Measurements from ENCODE around the gene TNIK.
A peak's percentile ranks its signal among the peaks of the same experiment; 100 is the strongest.
"Not testable (repeated sequence)": the region's sequence is repeated elsewhere in the genome, so short reads cannot be mapped to it uniquely, and the experiment has no call there.

TNIK gene

DNA sequence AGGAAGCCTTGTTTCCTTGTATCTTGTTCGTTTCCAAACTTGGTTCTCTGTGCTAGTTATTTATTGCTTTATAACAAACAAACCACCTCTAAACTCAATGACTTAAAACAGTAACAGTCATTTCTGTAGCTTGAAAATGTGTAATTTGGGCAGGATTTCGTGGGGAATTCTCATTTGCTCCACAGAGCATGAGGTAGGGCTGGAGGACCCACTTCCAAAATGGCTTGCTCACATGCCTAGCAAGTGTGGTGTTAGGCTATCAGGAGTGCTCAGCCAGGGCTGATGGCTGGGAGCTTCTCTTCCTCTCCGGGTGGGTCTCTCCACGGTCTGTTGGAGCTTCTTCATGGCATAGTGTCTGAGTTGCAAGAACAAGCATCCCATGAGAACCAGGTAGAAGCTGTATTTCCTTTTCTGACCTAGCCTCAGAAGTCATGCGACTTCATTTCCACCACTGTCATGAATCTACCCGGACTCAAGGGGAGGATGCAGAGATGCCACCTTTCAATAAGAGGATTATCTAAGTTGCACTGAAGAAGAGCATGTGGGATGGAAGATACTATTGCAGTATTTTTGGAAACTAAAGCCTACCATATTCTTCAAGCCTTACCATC, 8.2 kb upstream of the TNIK start:
- DNase-seq (ENCODE audit: low read depth in 2 of 2) = no peak

DNA sequence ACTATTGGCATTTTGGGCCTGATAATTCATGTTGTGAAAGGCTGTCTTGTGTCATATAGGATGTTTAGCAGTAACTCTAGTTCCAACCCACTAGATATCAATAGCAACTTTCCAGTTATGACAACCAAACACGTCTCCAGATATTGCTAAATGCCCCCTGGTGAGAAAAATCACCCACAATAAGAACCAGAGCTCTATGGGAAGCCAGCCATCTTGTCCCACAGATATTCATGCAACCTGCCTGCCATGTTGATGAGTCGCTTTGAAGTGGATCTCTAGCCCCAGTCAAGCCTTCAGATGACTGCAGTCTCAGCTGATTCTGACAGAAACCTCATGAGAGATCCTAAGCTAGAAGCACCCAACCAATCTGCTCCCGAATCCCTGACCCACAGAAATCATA, 5.6 kb upstream of the TNIK start:
- DNase-seq (ENCODE audit: low read depth in 2 of 2) = no peak

- no peak for DNase-seq (ENCODE audit: low read depth in 2 of 2)
These were observed 4.3 kb upstream of the TNIK start for GRCh38 chr3:171464462-171464861.

DNA sequence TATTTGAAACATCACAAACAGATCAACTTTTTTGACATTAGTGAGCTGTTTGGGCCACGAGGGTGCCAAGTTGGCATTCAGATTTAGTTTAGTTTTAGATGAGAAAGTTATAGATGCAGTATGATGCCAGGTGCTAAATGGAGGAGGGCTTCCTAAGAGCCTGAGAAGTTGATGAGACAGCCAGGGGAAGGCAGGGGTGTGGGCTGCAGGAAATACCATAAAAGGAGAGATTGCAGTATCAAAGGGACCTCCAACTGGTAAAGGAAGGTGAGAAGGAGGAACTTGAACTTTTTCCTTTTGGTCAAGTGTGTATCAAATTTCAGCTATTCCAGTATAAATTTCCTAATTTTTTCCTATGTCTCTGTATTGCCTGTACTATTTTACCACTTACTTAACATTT, 2.0 kb upstream of the TNIK start:
- no peak for DNase-seq (ENCODE audit: low read depth in 2 of 2)

- DNase-seq (ENCODE audit: low read depth in 2 of 2) = no peak
These were observed 1.3 kb upstream of the TNIK start for GRCh38 chr3:171461525-171461917.

DNA sequence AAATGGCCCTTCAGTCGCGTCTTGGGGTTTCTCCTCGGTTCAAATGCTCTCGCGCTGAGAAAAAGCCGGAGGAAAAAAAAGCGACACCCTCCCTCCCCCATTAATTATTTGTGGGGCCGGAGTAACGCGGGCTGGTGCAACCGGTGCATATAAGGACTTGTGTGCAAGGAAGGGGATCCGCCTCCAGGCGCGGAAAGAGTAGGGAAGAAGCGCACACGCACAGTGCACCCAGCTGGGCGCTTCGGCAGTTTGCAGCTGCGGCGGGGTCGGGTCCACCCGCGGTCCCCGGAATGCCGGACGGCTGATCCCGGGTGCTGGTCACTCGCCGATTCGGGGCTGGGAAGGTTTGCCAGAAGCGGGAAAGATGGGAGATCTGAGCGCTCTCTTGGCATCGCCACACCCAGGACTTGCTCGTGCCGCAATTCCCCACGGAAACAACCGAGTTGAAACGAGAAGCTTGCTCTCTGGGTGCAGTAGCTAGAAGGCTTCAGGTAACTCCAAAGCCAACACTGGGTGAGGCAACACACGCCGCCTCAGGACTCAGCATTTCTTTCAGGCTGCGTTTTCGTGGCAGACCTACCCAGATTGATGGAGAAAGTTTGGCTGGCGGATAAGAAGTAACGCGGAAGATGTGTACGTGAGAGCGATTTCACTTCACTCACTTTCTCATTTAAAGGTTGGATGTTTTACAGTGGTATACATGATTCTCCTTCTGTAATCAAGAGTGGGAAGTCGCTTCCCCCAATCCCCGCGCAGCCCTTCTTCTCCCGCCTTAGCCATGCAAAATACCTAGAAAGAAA, 720 bp upstream of the TNIK start:
- DNase-seq (ENCODE audit: low read depth in 2 of 2) = peak; percentile 13 to 30

GRCh38 chr3:171459137-171459941, 866 bp downstream of the TNIK start:
- peak; percentile 15 to 39 for DNase-seq (ENCODE audit: low read depth in 2 of 2)

DNA sequence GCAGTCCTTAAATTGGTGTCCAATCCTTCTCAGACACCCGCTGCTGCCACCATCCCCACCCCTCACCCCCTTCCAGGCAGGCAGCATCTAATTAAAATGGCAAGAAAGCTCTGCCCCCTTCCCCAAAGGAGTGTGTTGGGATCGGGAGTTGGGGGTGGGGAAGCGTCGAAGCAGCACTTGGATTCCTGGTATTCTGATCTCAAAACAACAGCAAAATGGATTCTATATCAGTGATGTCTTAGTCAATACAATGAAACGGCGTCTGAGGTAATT, 1.4 kb downstream of the TNIK start:
- no peak for DNase-seq (ENCODE audit: low read depth in 2 of 2)

DNA sequence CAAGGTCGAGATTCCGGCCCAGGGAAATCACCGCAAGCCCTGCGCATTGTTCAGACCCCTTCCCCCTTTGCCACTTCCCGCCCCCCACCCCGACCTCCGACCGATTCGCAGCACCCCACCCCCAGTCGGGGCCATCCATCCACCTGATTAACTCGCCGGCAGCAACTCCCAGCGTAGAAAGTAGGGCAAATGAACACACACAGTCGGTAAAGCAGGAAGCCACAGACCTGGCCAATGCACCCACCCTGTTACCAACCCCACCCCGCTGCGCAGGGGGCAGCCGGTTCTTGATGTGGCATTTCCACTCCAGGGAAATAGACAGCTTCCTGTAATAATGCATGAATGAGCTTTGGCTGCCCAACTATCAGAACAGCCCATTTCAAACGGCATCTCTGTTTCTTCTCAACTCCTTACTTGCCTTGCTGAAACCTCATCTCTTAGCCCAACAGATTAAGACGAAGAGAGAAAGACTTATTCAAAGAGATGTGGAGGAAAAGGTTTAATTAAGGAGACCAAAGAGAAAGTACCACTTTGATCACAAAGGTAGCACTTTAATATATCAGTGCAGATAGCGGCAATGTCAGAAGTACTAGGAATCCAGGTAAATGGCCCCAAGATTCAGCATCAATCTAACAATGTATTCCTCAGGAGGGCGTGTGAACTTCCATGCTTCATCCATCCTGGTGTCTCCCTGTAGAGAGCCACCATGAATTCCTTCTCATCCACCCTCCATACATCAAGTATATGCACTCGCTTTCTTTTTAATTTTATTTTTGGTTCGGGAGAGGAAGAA, 1.9 kb downstream of the TNIK start:
- DNase-seq (ENCODE audit: low read depth in 2 of 2) = no peak

DNA sequence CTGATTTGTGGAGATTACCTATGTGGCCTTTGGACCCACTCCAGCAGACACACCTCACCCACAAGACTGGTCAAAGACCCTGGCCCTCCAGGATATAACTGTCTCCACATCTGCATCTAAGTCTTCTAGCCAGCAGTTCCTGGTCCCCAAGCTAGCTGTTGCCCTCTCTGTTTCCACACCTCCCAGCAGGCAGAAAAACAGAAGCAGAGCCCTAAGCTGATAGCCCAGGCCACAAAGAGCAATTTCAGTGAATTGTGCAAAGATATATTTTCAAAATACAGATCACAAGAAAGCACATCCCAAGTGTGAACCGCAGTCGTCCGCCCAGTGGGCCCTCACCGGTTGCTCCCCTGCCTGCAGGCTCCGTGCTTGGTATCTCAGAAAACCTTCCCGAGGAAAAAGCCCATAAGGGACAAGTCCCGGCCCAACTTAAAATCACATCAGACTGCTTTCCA, 2.6 kb downstream of the TNIK start:
- DNase-seq (ENCODE audit: low read depth in 2 of 2) = no peak

- DNase-seq (ENCODE audit: low read depth in 2 of 2) = no peak
These were observed 3.2 kb downstream of the TNIK start for GRCh38 chr3:171456765-171457606.

- no peak for DNase-seq (ENCODE audit: low read depth in 2 of 2)
These were observed 4.3 kb downstream of the TNIK start for GRCh38 chr3:171455603-171456550.

DNA sequence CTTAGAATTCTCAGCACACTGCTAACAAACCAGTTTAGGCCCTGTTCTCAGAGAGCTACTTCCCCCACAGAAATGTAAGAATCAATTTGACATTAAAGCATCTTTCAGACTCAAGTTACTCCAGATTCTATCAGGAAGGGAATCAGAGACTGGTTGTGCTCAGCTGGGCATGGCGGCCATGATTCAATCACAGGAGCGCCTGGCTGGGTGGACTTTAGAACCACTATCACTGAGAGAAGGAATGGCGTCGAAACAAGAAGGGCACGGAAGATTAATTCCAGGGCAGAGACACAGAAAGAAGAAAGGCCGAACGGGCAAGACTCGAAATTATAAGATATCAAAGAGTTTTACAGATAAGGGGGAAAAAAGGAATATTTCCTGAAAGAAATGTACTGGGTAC, 6.2 kb downstream of the TNIK start:
- DNase-seq (ENCODE audit: low read depth in 2 of 2) = no peak

DNA sequence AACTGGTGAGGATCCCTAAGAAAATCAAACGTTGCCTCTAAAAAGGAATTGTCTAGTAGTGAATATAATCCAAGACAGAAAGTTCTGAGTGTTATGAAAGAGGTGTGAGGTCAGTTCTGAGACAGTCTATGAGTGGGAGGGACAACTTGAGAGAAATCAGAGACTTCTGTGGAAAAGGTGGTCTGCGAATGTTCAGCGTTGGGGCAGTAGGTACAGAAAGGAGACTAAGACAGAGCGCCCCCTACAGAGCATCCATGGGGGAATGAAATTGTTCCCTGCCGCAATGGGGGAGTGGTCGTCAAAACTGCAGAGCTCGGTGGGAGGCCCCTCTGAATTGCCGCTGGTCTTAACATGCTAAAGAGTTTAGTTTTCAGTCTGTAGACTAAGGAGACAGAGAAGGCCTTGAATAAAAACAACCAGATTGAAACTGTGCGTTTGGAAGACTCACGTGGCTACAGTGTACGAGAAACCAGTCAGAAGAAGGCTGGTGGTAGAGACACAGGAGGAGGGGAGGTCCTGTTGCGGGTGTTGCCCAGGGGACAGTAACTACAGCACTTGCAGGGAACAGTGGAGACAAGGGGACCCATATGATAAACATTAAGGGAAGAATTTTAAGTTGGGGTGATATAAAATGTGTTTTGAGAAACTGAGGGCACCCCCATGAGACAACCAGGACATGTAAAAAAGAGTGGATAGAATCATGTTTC, 6.9 kb downstream of the TNIK start:
- no peak for DNase-seq (ENCODE audit: low read depth in 2 of 2)

DNA sequence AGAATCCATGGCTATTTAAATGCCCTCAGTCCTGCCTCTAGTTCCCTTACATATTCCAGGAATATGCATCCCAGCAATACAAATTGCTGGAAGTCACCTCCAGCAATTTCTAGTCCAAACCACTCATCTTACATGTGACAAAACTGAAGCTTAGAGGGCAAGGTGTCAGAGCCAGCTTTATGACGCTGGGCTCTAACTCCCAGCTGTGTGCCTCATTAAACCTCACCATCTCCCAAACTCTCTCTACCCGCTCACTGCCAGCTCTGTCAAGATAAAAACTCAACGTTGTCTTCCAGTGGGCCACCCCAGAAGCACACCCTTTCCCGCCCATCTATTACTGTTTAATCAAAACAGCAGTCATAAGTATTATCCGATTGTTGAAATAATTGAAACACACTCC, 7.9 kb downstream of the TNIK start:
- DNase-seq (ENCODE audit: low read depth in 2 of 2) = no peak

DNA sequence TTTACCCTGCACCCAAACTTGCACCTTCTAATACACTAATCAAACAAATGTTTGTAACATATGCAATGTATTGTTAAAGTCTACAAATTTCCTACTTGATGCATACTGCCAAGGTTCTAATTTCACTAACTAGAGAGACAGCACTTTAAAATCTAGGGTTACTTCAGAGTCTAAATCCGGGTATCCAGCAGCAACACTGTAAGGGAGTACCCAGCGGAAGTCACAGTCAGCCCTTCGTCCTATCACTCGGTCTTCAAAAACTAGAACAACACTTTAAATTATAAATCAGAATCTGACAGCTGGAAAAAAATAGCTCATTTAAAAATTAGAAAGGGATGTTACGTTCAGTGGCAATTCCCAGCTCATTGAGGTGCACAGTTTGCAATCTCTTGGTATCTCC, 8.3 kb downstream of the TNIK start:
- no peak for DNase-seq (ENCODE audit: low read depth in 2 of 2)

GRCh38 chr3:171447579-171447891, 12.7 kb downstream of the TNIK start:
- not testable (repeated sequence) for DNase-seq (ENCODE audit: low read depth in 2 of 2)

DNA sequence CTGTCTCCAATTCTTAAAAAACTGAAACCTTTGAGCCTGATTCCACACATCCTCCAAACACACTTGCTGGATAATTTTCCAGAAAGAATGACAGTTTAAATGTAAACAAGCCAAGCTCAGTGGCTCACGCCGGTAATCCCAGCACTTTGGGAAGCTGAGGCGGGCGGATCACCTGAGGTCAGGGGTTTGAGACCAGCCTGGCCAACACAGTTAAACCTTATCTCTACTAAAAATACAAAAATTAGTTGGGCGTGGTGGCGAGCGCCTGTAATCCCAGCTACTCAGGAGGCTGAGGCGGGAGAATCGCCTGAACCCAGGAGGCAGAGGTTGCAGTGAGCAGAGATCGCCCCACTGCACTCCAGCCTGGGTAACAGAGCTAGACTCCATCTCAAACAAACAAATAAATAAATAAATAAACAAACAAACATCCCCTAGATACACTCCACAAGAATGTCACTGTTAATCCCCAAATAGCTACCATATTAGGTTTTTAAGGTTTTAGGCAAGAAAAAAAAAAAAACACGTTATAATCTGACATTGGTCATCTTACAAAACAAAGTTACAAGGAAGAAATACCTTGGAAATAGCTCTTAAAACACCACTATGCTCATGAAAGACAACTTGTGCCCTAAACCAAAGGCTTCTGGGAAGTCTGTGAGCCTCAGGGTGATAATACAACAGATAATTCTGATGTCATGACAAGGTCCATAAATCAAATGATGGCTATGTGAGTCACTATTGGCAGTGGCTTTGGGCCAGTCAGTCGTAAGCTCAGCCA, 13.2 kb downstream of the TNIK start:
- DNase-seq (ENCODE audit: low read depth in 2 of 2) = no peak

GRCh38 chr3:171446301-171446700, 13.9 kb downstream of the TNIK start:
- no peak for DNase-seq (ENCODE audit: low read depth in 2 of 2)

Data from stimulated activated CD4-positive, alpha-beta T cell treated with anti-CD3 and anti-CD28 coated beads, Interleukin-15, amount 100 ng/mL, for 48 hours (primary cell).